H1 (cell line): ENCODE results near the gene PCDH9. TPM values are rescaled to one million over a fixed set of nuclear protein-coding genes. Genes with fewer than 3 reads are reported as not detected.

ENCODE experiments used
- CTCF ChIA-PET: fragments of 300-600 bp; sonication (Branson Sonifier 250); formaldehyde crosslinking; loops from one replicate; lab custom pipeline; 2021; ENCODE audit not compliant: partially characterized antibody; lab: Charles Lee
- POLR2A ChIA-PET: fragments of 300-600 bp; sonication (Branson Sonifier 250); formaldehyde crosslinking; loops from one replicate; lab custom pipeline; 2021; ENCODE audit warnings: inconsistent platforms; ENCODE audit not compliant: partially characterized antibody; lab: Charles Lee
- DNase-seq, 2 experiments: peaks; one replicate each; pipeline versions ENCODE4 v3.0.0 to v3.0.0-alpha.2; 2010 to 2022; ENCODE audit warnings: low spot score in 2 of 2, low read depth in 1 of 2, mixed read lengths in 1 of 2
- FAIRE-seq: peaks from 2 replicates; lab custom pipeline; 2011; peaks lifted over from hg19 to GRCh38; lab: Jason Lieb, UNC
- H2AFZ ChIP-seq: 2 replicates; pipeline ENCODE4 v1.8.1; 2012; ENCODE audit warnings: low read length, inconsistent platforms
- H2AK5ac ChIP-seq: 2 replicates; pipeline ENCODE4 v1.6.1; 2013; ENCODE audit warnings: low read depth, low read length
- H2BK120ac ChIP-seq: replicated peaks from 2 replicates; pipeline ENCODE3; 2013; ENCODE audit warnings: low read depth, low read length, inconsistent platforms
- H2BK12ac ChIP-seq: 2 replicates; pipeline ENCODE4 v1.6.1; 2013; ENCODE audit warnings: low read depth, low read length
- H2BK15ac ChIP-seq: 2 replicates; pipeline ENCODE4 v1.6.1; 2013; ENCODE audit warnings: low read length
- H2BK20ac ChIP-seq: 2 replicates; pipeline ENCODE4 v1.6.1; 2013; ENCODE audit warnings: low read length
- H2BK5ac ChIP-seq: 2 replicates; pipeline ENCODE4 v1.6.1; 2013; ENCODE audit warnings: low read depth, low read length
- H3K14ac ChIP-seq: 2 replicates; pipeline ENCODE4 v1.6.1; 2013; ENCODE audit warnings: inconsistent platforms; ENCODE audit not compliant: insufficient read length
- H3K18ac ChIP-seq: 2 replicates; pipeline ENCODE4 v1.6.1; 2013; ENCODE audit warnings: low read length; ENCODE audit errors: extremely low read depth
- H3K23ac ChIP-seq: 2 replicates; pipeline ENCODE4 v1.6.1; 2013; ENCODE audit warnings: inconsistent platforms; ENCODE audit not compliant: insufficient read length
- H3K23me2 ChIP-seq: 2 replicates; pipeline ENCODE4 v1.6.1; 2013; ENCODE audit warnings: low read depth, low read length
- H3K27ac ChIP-seq: 2 replicates; pipeline ENCODE4 v1.6.1; 2011; ENCODE audit warnings: low read depth, low read length, inconsistent platforms
- H3K27me3 ChIP-seq, 4 experiments: replicated peaks in 1 of 4; 1 replicate in 1 of 4; 2 replicates in 3 of 4; pipeline versions ENCODE4 v1.6.1 to v1.8.1; 2011 to 2013; ENCODE audit warnings: low read length in 3 of 4, mild to moderate bottlenecking in 3 of 4, inconsistent platforms in 2 of 4, mixed read lengths in 2 of 4, moderate library complexity in 1 of 4; ENCODE audit not compliant: control insufficient read depth in 3 of 4, insufficient read depth in 3 of 4; ENCODE audit errors: extremely low read depth in 1 of 4
- H3K36me3 ChIP-seq, 4 experiments: 2 replicates each; pipeline versions ENCODE4 v1.6.1 to v1.8.1; 2011 to 2013; ENCODE audit warnings: mild to moderate bottlenecking in 4 of 4, low read length in 3 of 4, moderate library complexity in 2 of 4, control low read depth in 1 of 4, inconsistent platforms in 1 of 4; ENCODE audit not compliant: insufficient read depth in 4 of 4, control insufficient read depth in 2 of 4
- H3K4ac ChIP-seq: replicated peaks from 2 replicates; pipeline ENCODE3; 2013; ENCODE audit warnings: low read length, low read depth, mixed read lengths, inconsistent platforms; ENCODE audit not compliant: insufficient read length
- H3K4me1 ChIP-seq, 4 experiments: replicated peaks in 1 of 4; 1 replicate in 1 of 4; 2 replicates in 3 of 4; pipeline versions ENCODE4 v1.6.1 to v1.8.1; 2011 to 2013; ENCODE audit warnings: low read length in 3 of 4, inconsistent platforms in 2 of 4, mixed read lengths in 1 of 4; ENCODE audit not compliant: insufficient read depth in 4 of 4, control insufficient read depth in 3 of 4
- H3K4me2 ChIP-seq, 2 experiments: 2 replicates each; pipeline versions ENCODE4 v1.6.1 to v1.8.1; 2011 to 2013; ENCODE audit warnings: low read depth in 2 of 2, low read length in 2 of 2, control low read depth in 1 of 2, inconsistent platforms in 1 of 2, mild to moderate bottlenecking in 1 of 2; ENCODE audit not compliant: insufficient read depth in 1 of 2
- H3K4me3 ChIP-seq, 4 experiments: fragments of 200-600, 300-600 bp in 1 of 4; sonication (generic), shearing (Covaris generic), sonication (Bioruptor Twin) in 1 of 4; 2 replicates each; pipeline versions ENCODE4 v1.5.1 to v1.8.1; 2011 to 2016; ENCODE audit warnings: low read length in 4 of 4, low read depth in 3 of 4, control low read depth in 2 of 4, inconsistent platforms in 2 of 4, mild to moderate bottlenecking in 2 of 4, mixed read lengths in 1 of 4, moderate library complexity in 1 of 4; ENCODE audit not compliant: insufficient read depth in 2 of 4; ENCODE audit errors: extremely low read depth in 1 of 4
- H3K56ac ChIP-seq: replicated peaks from 2 replicates; pipeline ENCODE3; 2013; ENCODE audit warnings: low read depth, mild to moderate bottlenecking, mixed read lengths, low read length, inconsistent platforms; ENCODE audit not compliant: insufficient read length
- H3K79me1 ChIP-seq: 2 replicates; pipeline ENCODE4 v1.6.1; 2013; ENCODE audit warnings: low read depth, low read length, control low read depth
- H3K79me2 ChIP-seq, 2 experiments: 2 replicates each; pipeline versions ENCODE4 v1.6.1 to v1.8.1; 2012 to 2013; ENCODE audit warnings: low read length in 2 of 2, mild to moderate bottlenecking in 2 of 2, inconsistent platforms in 1 of 2; ENCODE audit not compliant: insufficient read depth in 2 of 2, control insufficient read depth in 1 of 2
- H3K9ac ChIP-seq, 4 experiments: replicated peaks in 1 of 4; 1 replicate in 1 of 4; 2 replicates in 3 of 4; pipeline versions ENCODE4 v1.6.1 to v1.8.1; 2011 to 2013; ENCODE audit warnings: low read depth in 3 of 4, low read length in 3 of 4, control low read depth in 2 of 4, mild to moderate bottlenecking in 2 of 4, moderate library complexity in 2 of 4, inconsistent platforms in 1 of 4; ENCODE audit errors: extremely low read depth in 1 of 4
- H3K9me3 ChIP-seq, 2 experiments: 2 replicates each; pipeline versions ENCODE4 v1.6.1 to v1.8.1; 2012 to 2013; ENCODE audit warnings: mild to moderate bottlenecking in 2 of 2, moderate library complexity in 2 of 2, control low read depth in 1 of 2, inconsistent platforms in 1 of 2, low read depth in 1 of 2, low read length in 1 of 2, mixed read lengths in 1 of 2; ENCODE audit not compliant: insufficient read depth in 2 of 2
- H4K20me1 ChIP-seq, 2 experiments: replicated peaks in 1 of 2; 2 replicates each; pipeline versions ENCODE3 to v1.8.1; 2011 to 2013; ENCODE audit warnings: inconsistent platforms in 2 of 2, low read length in 2 of 2, mild to moderate bottlenecking in 1 of 2; ENCODE audit not compliant: insufficient read depth in 2 of 2, control insufficient read depth in 1 of 2
- H4K5ac ChIP-seq: 2 replicates; pipeline ENCODE4 v1.6.1; 2013; ENCODE audit warnings: low read length, low read depth, mixed read lengths, inconsistent platforms; ENCODE audit not compliant: insufficient read length
- H4K8ac ChIP-seq: 2 replicates; pipeline ENCODE4 v1.8.0; 2013; ENCODE audit warnings: mild to moderate bottlenecking, moderate library complexity, low read length, inconsistent platforms; ENCODE audit not compliant: insufficient read depth; ENCODE audit errors: extremely low read depth
- H4K91ac ChIP-seq: replicated peaks from 2 replicates; pipeline ENCODE3; 2013; ENCODE audit warnings: low read length, mixed read lengths, inconsistent platforms; ENCODE audit not compliant: insufficient read length
- CHD1 ChIP-seq: IDR thresholded peaks from 2 replicates; pipeline ENCODE4 v1.6.1; 2012; ENCODE audit warnings: low read depth, low read length, improper control_type of control experiment
- CREB1 ChIP-seq: IDR thresholded peaks from 2 replicates; pipeline ENCODE4 v1.6.1; 2012; ENCODE audit warnings: inconsistent platforms
- CTCF ChIP-seq, 3 experiments: IDR thresholded peaks; 1 replicate in 2 of 3; 2 replicates in 1 of 3; pipeline versions ENCODE4 v1.5.1 to v1.6.1; 2011; ENCODE audit warnings: low read length in 3 of 3, mild to moderate bottlenecking in 3 of 3, inconsistent platforms in 2 of 3, low read depth in 1 of 3, moderate library complexity in 1 of 3; ENCODE audit not compliant: insufficient read depth in 1 of 3; ENCODE audit errors: control extremely low read depth in 1 of 3
- E2F6 ChIP-seq: IDR thresholded peaks from 2 replicates; pipeline ENCODE4 v1.6.1; 2012; ENCODE audit warnings: inconsistent platforms
- GTF2F1 ChIP-seq: IDR thresholded peaks from 2 replicates; pipeline ENCODE4 v1.6.1; 2012; ENCODE audit warnings: low read depth, low read length, improper control_type of control experiment, borderline replicate concordance
- NRF1 ChIP-seq: IDR thresholded peaks from 2 replicates; pipeline ENCODE4 v1.6.1; 2011; ENCODE audit warnings: mild to moderate bottlenecking, low read depth, low read length, improper control_type of control experiment
- RFX5 ChIP-seq: IDR thresholded peaks from 2 replicates; pipeline ENCODE4 v1.6.1; 2011; ENCODE audit warnings: low read depth, low read length, improper control_type of control experiment, borderline replicate concordance
- SIN3A ChIP-seq, 2 experiments: IDR thresholded peaks in 1 of 2; conservative IDR thresholded peaks in 1 of 2; 2 replicates each; pipeline ENCODE4 v1.6.1; 2011 to 2012; ENCODE audit warnings: low read length in 2 of 2, improper control_type of control experiment in 1 of 2, low read depth in 1 of 2, mild to moderate bottlenecking in 1 of 2
- TAF7 ChIP-seq: optimal IDR thresholded peaks from 2 replicates; pipeline ENCODE3; 2011; ENCODE audit warnings: low read depth, mild to moderate bottlenecking, inconsistent platforms, low read length, moderate library complexity, borderline replicate concordance
- TEAD4 ChIP-seq: IDR thresholded peaks from 2 replicates; pipeline ENCODE4 v1.6.1; 2012; ENCODE audit warnings: low read depth, low read length, inconsistent platforms, mixed read lengths
- WGBS, 2 experiments: shearing (Covaris generic) in 1 of 2; methylation state at CpG; one replicate each; pipeline versions ENCODE4 v1.1.6 to v1.1.7; 2013 to 2015; ENCODE audit warnings: low lambda C conversion rate in 2 of 2, mixed read lengths in 2 of 2, inconsistent platforms in 1 of 2, low coverage in 1 of 2, missing lambda C conversion rate in 1 of 2; ENCODE audit not compliant: insufficient replicate concordance in 2 of 2, insufficient coverage in 1 of 2, insufficient read length in 1 of 2; ENCODE audit errors: extremely low coverage in 1 of 2, missing lambda C conversion rate in 1 of 2; 5-methylcytosine and 5-hydroxymethylcytosine counted together
- polyA plus RNA-seq, 7 experiments: library from polyadenylated mRNA; depleted of rRNA in 3 of 7; stranded (reverse) in 5 of 7; unstranded in 2 of 7; fragments of >200 nt in 5 of 7; fragments of 200-250 nt in 2 of 7; gene quantifications; 1 replicate in 5 of 7; 2 replicates in 1 of 7; 4 replicates in 1 of 7; pipeline versions ENCODE4 v1.2.1 to v1.2.3, GENCODE V29; 2011 to 2013; ENCODE audit warnings: missing spikeins in 2 of 7, mixed read lengths in 2 of 7
- total RNA-seq: library from RNA; stranded (reverse); fragmentation: NEBNext Ultra II Directional; extraction: Animal tissue kit (Norgen Biotek cat#: 25700); gene quantifications from 2 replicates; pipeline ENCODE4 v1.2.1, GENCODE V29; 2021

The PCDH9 gene
- total and polyA plus RNA-seq, 2 of the 8 experiments (the other 6 are each of a cell fraction or from before 2014, with no cell fraction given), result 0.12 to 0.60 TPM

- ChIA-PET CTCF (no interaction called here), POLR2A (no interaction called here)
- WGBS, 2 experiments, result 90% methylated on average over 5 of the region's 5 CpGs; no CpG with 5 or more reads in 1 of the 2 experiments
- H3K4me2 ChIP-seq, result no peak overlapping the region
- H3K4me1 ChIP-seq, result no peaks in the 10 kb centered on the region
- H3K23me2 ChIP-seq, result no peaks in the 10 kb centered on the region
- DNase-seq (no peak), FAIRE-seq (no peak)
- no peak overlapping the region for H3K23ac ChIP-seq
- H3K4ac ChIP-seq, result no peak overlapping the region
- 0 out of 2 replicates have a peak overlapping the region, but pooled peaks have one; percentile 11 for H2AFZ ChIP-seq
- no peak overlapping the region for H2BK120ac ChIP-seq
- no peaks in the 10 kb centered on the region for H3K27me3 ChIP-seq
- no peak overlapping the region for H3K56ac ChIP-seq
- H3K14ac ChIP-seq, result no peak overlapping the region
- no peak overlapping the region for H2BK20ac ChIP-seq
- H3K36me3 ChIP-seq, result no peaks in the 10 kb centered on the region
- H3K79me2 ChIP-seq, result no peaks in the 10 kb centered on the region
- H3K9ac ChIP-seq, result no peak overlapping the region
- H3K79me1 ChIP-seq, result no peaks in the 10 kb centered on the region
- H4K20me1 ChIP-seq, result no peaks in the 10 kb centered on the region
- no peak overlapping the region for H4K91ac ChIP-seq
- no peak overlapping the region for H3K18ac ChIP-seq
- no peak overlapping the region for H2BK15ac ChIP-seq
- no peak overlapping the region for H2BK12ac ChIP-seq
- H3K27ac ChIP-seq, result no peak overlapping the region
- no peak overlapping the region for H4K5ac ChIP-seq
- H2BK5ac ChIP-seq, result no peak overlapping the region
- no peaks in the 10 kb centered on the region for H3K9me3 ChIP-seq
- H2AK5ac ChIP-seq, result no peak overlapping the region
- H4K8ac ChIP-seq, result no peak overlapping the region
- H3K4me3 ChIP-seq, result no peak overlapping the region
- TF ChIP-seq E2F6 (no peak), SIN3A (conservative IDR thresholded peaks at IDR 0.05 in 1 of 2, IDR thresholded peaks at IDR 0.05 in 1 of 2; ENCODE audit: low read depth in 1 of 2, low read length in 2 of 2) (no peak), TAF7 (no peak), RFX5 (no peak), GTF2F1 (no peak), TEAD4 (no peak), NRF1 (no peak), CREB1 (no peak), CHD1 (no peak), CTCF (IDR thresholded peaks at IDR 0.05; ENCODE audit: control extremely low read depth in 1 of 3, insufficient read depth in 1 of 3, low read depth in 1 of 3, low read length in 3 of 3) (no peak)
Measured at GRCh38 chr13:66794340-66795031, 435.6 kb downstream of the PCDH9 start.
